AG09319 (cell line): ENCODE results near the gene HOXD10.

ENCODE experiments used
- DNase-seq: peaks from one replicate; pipeline ENCODE4 v3.0.0-alpha.2; 2010; ENCODE audit warnings: low read depth; ENCODE audit errors: extremely low read depth
- CTCF ChIP-seq: IDR thresholded peaks from 2 replicates; pipeline ENCODE4 v1.5.1; 2011; ENCODE audit warnings: low read depth, mild to moderate bottlenecking, inconsistent platforms, low read length, moderate library complexity

Gene HOXD10

DNA sequence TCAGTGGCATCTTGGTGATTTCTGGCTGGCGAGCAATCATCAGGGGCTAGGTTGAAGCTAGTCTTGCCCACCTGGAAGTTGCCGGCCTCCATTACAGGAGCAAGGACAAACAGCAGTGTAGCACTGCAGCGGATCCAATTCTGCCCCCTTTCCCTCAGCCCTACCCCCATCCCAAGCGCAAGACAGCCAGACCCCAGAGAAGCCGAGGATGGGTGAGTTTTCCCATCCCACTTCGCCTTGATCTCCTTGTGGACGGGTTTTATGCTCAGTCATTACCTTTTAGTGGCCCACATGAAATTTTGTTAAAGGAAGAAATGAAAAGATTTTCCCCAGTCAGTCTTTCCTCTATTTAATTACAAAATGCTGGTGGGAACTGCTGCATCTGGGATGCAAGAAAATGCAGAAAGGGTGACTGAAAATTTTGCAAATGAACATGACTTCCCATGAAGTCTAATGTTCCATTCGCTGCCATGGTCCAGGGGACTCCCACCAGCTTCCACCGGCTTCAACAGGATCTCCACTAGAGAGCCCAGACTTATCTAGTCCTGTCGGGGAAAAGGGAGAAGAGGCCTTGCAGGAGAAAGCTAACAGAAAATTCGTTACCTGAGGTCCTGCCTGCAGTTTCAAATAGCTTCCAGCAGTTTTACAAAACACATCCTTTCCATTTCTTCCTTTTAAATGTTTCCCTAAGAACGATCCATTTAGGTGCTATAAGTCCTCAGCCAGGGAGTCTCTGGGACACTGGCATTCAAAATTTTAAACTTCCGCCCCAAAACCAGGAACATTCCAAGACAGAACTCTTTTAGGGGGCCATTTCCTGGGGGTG lies 4.0 kb downstream of the HOXD10 start:
- no peak for TF ChIP-seq CTCF
- no peak for DNase-seq

DNA sequence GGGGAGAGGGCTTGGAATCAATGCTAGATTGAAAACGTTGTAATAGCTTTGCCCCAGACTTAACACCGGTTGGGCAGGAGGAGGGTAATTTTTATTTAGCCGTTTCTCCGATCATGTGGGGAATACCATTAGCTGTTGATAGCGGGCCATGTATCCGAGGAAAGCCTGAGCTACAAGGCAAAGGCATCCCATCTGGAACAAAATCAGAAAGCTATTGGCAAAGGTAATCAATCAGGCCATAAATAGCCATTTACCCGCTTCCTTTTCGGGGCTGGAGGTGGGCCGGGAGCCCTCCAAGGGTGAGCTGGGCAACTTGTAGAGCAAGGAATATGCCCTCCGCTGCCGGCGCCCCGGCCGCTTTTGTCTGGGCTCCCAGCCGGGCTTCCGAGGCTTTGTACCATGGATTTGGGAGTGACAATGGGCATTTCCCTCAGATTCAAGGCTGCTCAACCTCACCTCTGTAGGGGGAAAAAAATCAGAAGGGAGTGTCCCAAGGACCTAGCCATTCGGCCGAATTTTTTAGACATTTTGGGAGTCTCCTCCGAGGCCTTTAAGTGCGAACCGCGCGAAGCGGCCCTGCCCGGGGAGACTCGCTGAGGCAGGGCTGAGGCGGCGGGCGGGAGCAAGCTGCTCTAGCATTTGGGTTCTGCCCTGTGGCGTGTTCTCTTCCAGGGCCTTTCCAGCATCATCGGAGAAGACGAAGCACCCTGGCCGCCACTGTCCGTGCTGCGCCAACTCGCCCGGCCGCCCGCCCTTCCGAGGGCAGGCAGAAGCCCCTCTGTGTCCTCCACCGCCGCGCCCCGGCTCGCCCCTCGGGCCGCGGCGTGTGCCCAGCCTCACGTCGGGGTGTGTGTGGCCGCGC lies 4.8 kb downstream of the HOXD10 start:
- no peak for TF ChIP-seq CTCF
- DNase-seq: no peak

- no peak for TF ChIP-seq CTCF
- no peak for DNase-seq
Measured at GRCh38 chr2:176122052-176122682, 5.6 kb downstream of the HOXD10 start.

- no peak for DNase-seq
- no peak for TF ChIP-seq CTCF
Measured at GRCh38 chr2:176122683-176123410, 6.3 kb downstream of the HOXD10 start, which contains the start of gene HOXD9. TSS of gene HOXD9 (plus strand) at chr2:176122719. CDS start at chr2:176122769, 50 bp downstream.

DNA sequence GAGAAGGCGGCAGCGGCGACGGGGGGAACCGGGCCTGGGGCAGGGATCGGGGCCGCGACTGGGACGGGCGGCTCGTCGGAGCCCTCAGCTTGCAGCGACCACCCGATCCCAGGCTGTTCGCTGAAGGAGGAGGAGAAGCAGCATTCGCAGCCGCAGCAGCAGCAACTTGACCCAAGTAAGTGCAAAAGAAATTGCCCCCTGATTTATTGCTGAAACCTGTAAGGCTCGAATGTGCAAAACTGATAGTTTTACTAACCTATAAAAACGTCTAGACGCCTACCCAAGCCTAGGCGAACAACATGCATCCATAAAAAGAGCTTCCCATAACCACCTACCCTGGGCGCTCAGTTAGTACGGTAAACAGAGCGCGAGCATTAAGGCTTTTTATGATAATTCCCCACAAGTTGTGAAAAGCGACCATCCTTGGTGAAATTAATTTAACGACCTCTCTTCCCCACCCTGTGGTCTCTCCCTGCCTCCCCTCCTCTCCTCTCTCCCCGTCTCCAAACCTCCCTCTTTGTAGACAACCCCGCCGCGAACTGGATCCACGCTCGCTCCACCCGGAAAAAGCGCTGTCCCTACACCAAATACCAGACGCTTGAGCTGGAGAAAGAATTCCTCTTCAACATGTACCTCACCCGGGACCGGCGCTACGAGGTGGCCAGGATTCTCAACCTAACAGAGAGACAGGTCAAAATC lies 7.0 kb downstream of the HOXD10 start:
- no peak for TF ChIP-seq CTCF
- DNase-seq: no peak

GRCh38 chr2:176124110-176124946 lies 7.8 kb downstream of the HOXD10 start:
- no peak for DNase-seq

More at GRCh38 chr2:176124110-176124946, 7.8 kb downstream of the HOXD10 start:
- no peak for TF ChIP-seq CTCF
